Peyer's patch (tissue), 4 donors: ENCODE results near the gene GGA3. TPM values are rescaled to one million over a fixed set of nuclear protein-coding genes. Genes with fewer than 3 reads are reported as not detected.
A peak's percentile ranks its signal among the peaks of the same experiment; 100 is the strongest.

Source experiments
- DNase-seq, 3 donors: peaks; one replicate each; pipeline ENCODE4 v3.0.0-alpha.2; 2017 to 2019
- H3K27ac ChIP-seq, 4 donors: fragments of 200-600 bp; sonication (generic); one replicate each; pipeline ENCODE4 v1.5.1; 2016 to 2019
- H3K27me3 ChIP-seq, 2 donors: fragments of 200-600 bp; sonication (generic); one replicate each; pipeline ENCODE4 v1.5.1; 2019
- H3K36me3 ChIP-seq, 3 donors: fragments of 200-600 bp; sonication (generic); one replicate each; pipeline ENCODE4 v1.5.1; 2016 to 2019
- H3K4me1 ChIP-seq, 4 donors: fragments of 200-600 bp; sonication (generic); one replicate each; pipeline ENCODE4 v1.5.1; 2016 to 2019
- H3K4me3 ChIP-seq, 4 donors: fragments of 200-600 bp; sonication (generic); 1 replicate in 3 of 4; 2 replicates in 1 of 4; pipeline ENCODE4 v1.5.1; 2016 to 2019; ENCODE audit warnings: mild to moderate bottlenecking in 1 of 4
- H3K9me3 ChIP-seq, 4 donors: fragments of 200-600 bp; sonication (generic); one replicate each; pipeline ENCODE4 v1.5.1; 2016 to 2019; ENCODE audit warnings: mild to moderate bottlenecking in 1 of 4
- POLR2A ChIP-seq, 2 donors: fragments of 450-650 bp; IDR thresholded peaks; one replicate each; pipeline ENCODE4 v1.5.1; 2017; ENCODE audit warnings: antibody characterized with exemption in 2 of 2, mild to moderate bottlenecking in 2 of 2, moderate library complexity in 2 of 2
- total RNA-seq, 4 donors: library from RNA; depleted of rRNA; stranded (reverse); fragments of >200 nt; gene quantifications; one replicate each; pipeline ENCODE4 v1.1.0, GENCODE V29; 2016
- TF ChIP-seq, protein P1 (sequence below), 6 experiments: fragments of 450-650 bp in 4 of 6; fragments of 200-600 bp in 2 of 6; sonication (generic) in 1 of 6; IDR thresholded peaks; one replicate each; pipeline ENCODE4 v1.5.1; 2017 to 2019; ENCODE audit warnings: antibody characterized with exemption in 6 of 6, mild to moderate bottlenecking in 3 of 6, moderate library complexity in 1 of 6

Gene GGA3
- total RNA-seq, 4 donors from 2014 or later: 34.0 to 153 (median 77.0) TPM

- Histone ChIP-seq H3K9me3 (no peaks in the 10 kb centered on the region), H3K4me3 (no peak overlapping the region), H3K27ac (no peak overlapping the region), H3K27me3 (no peaks in the 10 kb centered on the region), H3K4me1 (peaks cover 0 to 4% (median 0%) of the 10 kb centered on the region in 4 donors), H3K36me3 (peaks cover 0 to 16% (median 0%) of the 10 kb centered on the region in 3 donors)
- TF ChIP-seq, protein P1, sequence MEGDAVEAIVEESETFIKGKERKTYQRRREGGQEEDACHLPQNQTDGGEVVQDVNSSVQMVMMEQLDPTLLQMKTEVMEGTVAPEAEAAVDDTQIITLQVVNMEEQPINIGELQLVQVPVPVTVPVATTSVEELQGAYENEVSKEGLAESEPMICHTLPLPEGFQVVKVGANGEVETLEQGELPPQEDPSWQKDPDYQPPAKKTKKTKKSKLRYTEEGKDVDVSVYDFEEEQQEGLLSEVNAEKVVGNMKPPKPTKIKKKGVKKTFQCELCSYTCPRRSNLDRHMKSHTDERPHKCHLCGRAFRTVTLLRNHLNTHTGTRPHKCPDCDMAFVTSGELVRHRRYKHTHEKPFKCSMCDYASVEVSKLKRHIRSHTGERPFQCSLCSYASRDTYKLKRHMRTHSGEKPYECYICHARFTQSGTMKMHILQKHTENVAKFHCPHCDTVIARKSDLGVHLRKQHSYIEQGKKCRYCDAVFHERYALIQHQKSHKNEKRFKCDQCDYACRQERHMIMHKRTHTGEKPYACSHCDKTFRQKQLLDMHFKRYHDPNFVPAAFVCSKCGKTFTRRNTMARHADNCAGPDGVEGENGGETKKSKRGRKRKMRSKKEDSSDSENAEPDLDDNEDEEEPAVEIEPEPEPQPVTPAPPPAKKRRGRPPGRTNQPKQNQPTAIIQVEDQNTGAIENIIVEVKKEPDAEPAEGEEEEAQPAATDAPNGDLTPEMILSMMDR (IDR thresholded peaks at IDR 0.05): no peak
- no peak for TF ChIP-seq POLR2A (IDR thresholded peaks at IDR 0.05)
- DNase-seq: no peak
These were observed 16.3 kb upstream of the GGA3 start for GRCh38 chr17:75277664-75278071.

DNA sequence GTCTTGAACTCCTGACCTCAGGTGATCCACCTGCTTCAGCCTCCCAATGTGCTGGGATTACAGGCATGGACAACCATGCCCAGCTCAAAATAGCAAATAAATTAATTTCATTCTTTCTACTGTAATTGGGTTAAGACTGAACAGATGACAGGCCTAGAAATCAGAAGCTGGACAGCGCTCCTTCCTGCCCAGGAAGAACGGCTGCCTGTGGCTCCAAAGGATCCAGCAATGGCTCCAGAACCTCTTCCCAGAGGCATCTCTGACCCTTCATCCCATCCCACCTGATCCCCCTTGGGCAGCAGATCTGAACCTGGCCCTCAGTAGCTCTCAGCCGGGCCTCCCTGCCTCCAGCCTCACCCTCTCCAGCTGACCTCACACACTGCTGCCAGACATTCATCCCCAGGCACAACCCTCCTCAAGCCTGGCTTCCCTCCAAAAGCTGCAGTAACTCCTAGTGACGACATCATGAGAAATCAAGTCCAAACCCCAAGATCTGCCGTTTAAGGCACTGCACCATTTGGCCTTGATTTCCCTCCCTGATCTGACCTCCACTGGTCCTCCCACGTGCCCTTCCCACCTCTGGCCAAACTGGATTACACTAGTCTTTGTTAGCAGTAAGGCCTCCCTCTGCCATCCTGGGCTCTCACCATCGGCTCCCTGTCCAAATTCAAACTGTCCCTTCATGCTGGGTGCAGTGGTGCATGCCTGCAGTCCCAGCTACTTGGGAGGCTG lies 12.7 kb upstream of the GGA3 start:
- no peaks in the 10 kb centered on the region for H3K27me3 ChIP-seq
- H3K4me3 ChIP-seq: no peak overlapping the region
- no peaks in the 10 kb centered on the region for H3K36me3 ChIP-seq
- H3K4me1 ChIP-seq: peaks cover 0 to 21% (median 9%) of the 10 kb centered on the region in 4 donors
- H3K27ac ChIP-seq: no peak overlapping the region
- no peak for TF ChIP-seq POLR2A (IDR thresholded peaks at IDR 0.05)
- TF ChIP-seq, protein P1 (IDR thresholded peaks at IDR 0.05): no peak
- H3K9me3 ChIP-seq: no peaks in the 10 kb centered on the region
- DNase-seq: no peak

DNA sequence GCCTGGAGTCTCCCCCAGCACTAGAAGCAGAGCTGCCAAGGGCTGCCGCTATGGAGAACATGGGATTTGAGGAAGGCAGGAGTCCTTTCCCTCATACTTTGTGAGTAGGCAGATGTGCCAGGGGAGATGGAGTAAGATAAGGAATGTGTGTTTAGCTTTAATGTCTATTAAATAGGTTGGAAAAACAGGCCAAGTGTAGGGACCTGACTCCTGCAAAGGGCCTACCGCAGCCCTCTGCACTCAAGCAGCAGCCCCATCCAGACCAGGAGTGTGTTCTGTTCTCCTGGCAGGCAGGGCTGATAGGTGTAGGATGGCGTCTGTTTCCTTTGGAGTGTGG lies 11.4 kb upstream of the GGA3 start:
- no peak for TF ChIP-seq POLR2A (IDR thresholded peaks at IDR 0.05)
- TF ChIP-seq, protein P1 (IDR thresholded peaks at IDR 0.05): no peak
- DNase-seq: no peak
- Histone ChIP-seq H3K27me3 (no peaks in the 10 kb centered on the region), H3K36me3 (no peaks in the 10 kb centered on the region), H3K27ac (peak overlapping the region in 1 of 4 donors; percentile 98), H3K4me3 (no peak overlapping the region), H3K4me1 (peaks cover 0 to 21% (median 9%) of the 10 kb centered on the region in 4 donors), H3K9me3 (no peaks in the 10 kb centered on the region)

GRCh38 chr17:75271955-75272847 lies 10.8 kb upstream of the GGA3 start:
- Histone ChIP-seq H3K36me3 (no peaks in the 10 kb centered on the region), H3K27me3 (no peaks in the 10 kb centered on the region), H3K9me3 (no peaks in the 10 kb centered on the region), H3K4me1 (peaks cover 0 to 27% (median 9%) of the 10 kb centered on the region in 4 donors), H3K4me3 (peak overlapping the region; percentile 84 to 98 (median 94)), H3K27ac (peak overlapping the region in 3 of 4 donors; percentile 95 to 99 (median 98))
- peak in 1 of 3 donors; percentile 49 for DNase-seq
- TF ChIP-seq, protein P1 (IDR thresholded peaks at IDR 0.05): no peak
- TF ChIP-seq POLR2A (IDR thresholded peaks at IDR 0.05): no peak

- no peaks in the 10 kb centered on the region for H3K27me3 ChIP-seq
- H3K36me3 ChIP-seq: peaks cover 0 to 8% (median 0%) of the 10 kb centered on the region in 3 donors
- H3K4me1 ChIP-seq: peaks cover 0 to 27% (median 9%) of the 10 kb centered on the region in 4 donors
- H3K9me3 ChIP-seq: no peaks in the 10 kb centered on the region
- peak in 1 of 2 donors; percentile 41 for TF ChIP-seq POLR2A (IDR thresholded peaks at IDR 0.05)
- TF ChIP-seq, protein P1 (IDR thresholded peaks at IDR 0.05): peak; percentile 76 to 99 (median 98)
- H3K27ac ChIP-seq: peak overlapping the region; percentile 88 to 99 (median 96)
- H3K4me3 ChIP-seq: peak overlapping the region; percentile 84 to 98 (median 94)
- peak; percentile 84 to 92 (median 91) for DNase-seq
These were observed 10.0 kb upstream of the GGA3 start for GRCh38 chr17:75271233-75271954.
